Stomach smooth muscle (tissue), 2 donors: ENCODE data around the gene RB1.

Experiments
- H3K27ac ChIP-seq: one replicate; pipeline ENCODE4 v1.7.0; 2013; ENCODE audit warnings: mild to moderate bottlenecking, low read length, inconsistent platforms
- H3K27me3 ChIP-seq, 2 donors: one replicate each; pipeline ENCODE4 v1.7.0; 2013; ENCODE audit warnings: low read length in 2 of 2; ENCODE audit not compliant: insufficient read depth in 2 of 2, control insufficient read depth in 1 of 2
- H3K36me3 ChIP-seq, 2 donors: one replicate each; pipeline ENCODE4 v1.7.0; 2013; ENCODE audit warnings: low read length in 2 of 2; ENCODE audit not compliant: control insufficient read depth in 2 of 2, insufficient read depth in 2 of 2
- H3K4me1 ChIP-seq: one replicate; pipeline ENCODE4 v1.7.0; 2013; ENCODE audit warnings: low read length; ENCODE audit not compliant: control insufficient read depth, insufficient read depth
- H3K4me3 ChIP-seq, 2 donors: one replicate each; pipeline ENCODE4 v1.7.0; 2013; ENCODE audit warnings: low read length in 2 of 2
- H3K9ac ChIP-seq, 2 donors: one replicate each; pipeline ENCODE4 v1.7.0; 2013; ENCODE audit warnings: low read length in 2 of 2, mild to moderate bottlenecking in 1 of 2
- H3K9me3 ChIP-seq, 2 donors: one replicate each; pipeline ENCODE4 v1.7.0; 2013; ENCODE audit warnings: low read length in 2 of 2; ENCODE audit not compliant: control insufficient read depth in 2 of 2
- donor health status: healthy.
- donor health status: Pancreatic carcinoma.

RB1 gene

GRCh38 chr13:48303359-48304142 is at the start of gene RB1:
RB1 (plus strand) TSS chr13:48303751; CDS start chr13:48303913, 162 bp downstream.
- Histone ChIP-seq H3K27me3 (no peaks in the 10 kb centered on the region), H3K4me1 (peaks cover 3% of the 10 kb centered on the region), H3K27ac (peak within 1 kb of the TSS; percentile 99), H3K4me3 (peak within 1 kb of the TSS; percentile 87 to 95), H3K36me3 (no peaks in the 10 kb centered on the region), H3K9ac (peak within 1 kb of the TSS; percentile 97 to 98), H3K9me3 (no peaks in the 10 kb centered on the region)

GRCh38 chr13:48253849-48254248 is 49.7 kb upstream of the RB1 start:
- H3K9me3 ChIP-seq = no peaks in the 10 kb centered on the region
- H3K4me3 ChIP-seq = peak overlapping the region in 1 of 2 donors; percentile 34
- H3K9ac ChIP-seq = no peak overlapping the region
- no peak overlapping the region for H3K27ac ChIP-seq
- H3K36me3 ChIP-seq = peaks cover 6 to 30% of the 10 kb centered on the region in 2 donors
- no peaks in the 10 kb centered on the region for H3K4me1 ChIP-seq
- no peaks in the 10 kb centered on the region for H3K27me3 ChIP-seq

GRCh38 chr13:48255090-48255489 is 48.5 kb upstream of the RB1 start:
- Histone ChIP-seq H3K36me3 (peaks cover 12 to 35% of the 10 kb centered on the region in 2 donors), H3K27ac (no peak overlapping the region), H3K9me3 (no peaks in the 10 kb centered on the region), H3K4me1 (no peaks in the 10 kb centered on the region), H3K27me3 (no peaks in the 10 kb centered on the region), H3K4me3 (no peak overlapping the region), H3K9ac (no peak overlapping the region)

- Histone ChIP-seq H3K27me3 (no peaks in the 10 kb centered on the region), H3K4me1 (no peaks in the 10 kb centered on the region), H3K4me3 (no peak overlapping the region), H3K9me3 (no peaks in the 10 kb centered on the region), H3K9ac (no peak overlapping the region), H3K27ac (no peak overlapping the region), H3K36me3 (peaks cover 12 to 40% of the 10 kb centered on the region in 2 donors)
Measured at GRCh38 chr13:48255954-48256353, 47.6 kb upstream of the RB1 start.

- Histone ChIP-seq H3K27me3 (no peaks in the 10 kb centered on the region), H3K27ac (no peak overlapping the region), H3K9me3 (no peaks in the 10 kb centered on the region), H3K4me1 (no peaks in the 10 kb centered on the region), H3K4me3 (no peak overlapping the region), H3K9ac (no peak overlapping the region), H3K36me3 (peaks cover 15 to 47% of the 10 kb centered on the region in 2 donors)
Measured at GRCh38 chr13:48258002-48258401, 45.5 kb upstream of the RB1 start.

- H3K4me3 ChIP-seq = no peak overlapping the region
- H3K27ac ChIP-seq = no peak overlapping the region
- no peak overlapping the region for H3K9ac ChIP-seq
- peaks cover 18 to 52% of the 10 kb centered on the region in 2 donors for H3K36me3 ChIP-seq
- no peaks in the 10 kb centered on the region for H3K9me3 ChIP-seq
- H3K27me3 ChIP-seq = no peaks in the 10 kb centered on the region
- H3K4me1 ChIP-seq = no peaks in the 10 kb centered on the region
Measured at GRCh38 chr13:48258430-48258829, 45.1 kb upstream of the RB1 start.

- Histone ChIP-seq H3K9ac (no peak overlapping the region), H3K27me3 (no peaks in the 10 kb centered on the region), H3K9me3 (no peaks in the 10 kb centered on the region), H3K4me3 (no peak overlapping the region), H3K36me3 (peaks cover 26 to 55% of the 10 kb centered on the region in 2 donors), H3K27ac (no peak overlapping the region), H3K4me1 (no peaks in the 10 kb centered on the region)
Measured at GRCh38 chr13:48260970-48261369, 42.6 kb upstream of the RB1 start.

- Histone ChIP-seq H3K27ac (no peak overlapping the region), H3K9ac (no peak overlapping the region), H3K4me3 (no peak overlapping the region), H3K4me1 (no peaks in the 10 kb centered on the region), H3K9me3 (no peaks in the 10 kb centered on the region), H3K27me3 (no peaks in the 10 kb centered on the region), H3K36me3 (peaks cover 25 to 42% of the 10 kb centered on the region in 2 donors)
Measured at GRCh38 chr13:48263196-48263595, 40.4 kb upstream of the RB1 start.

- Histone ChIP-seq H3K27me3 (no peaks in the 10 kb centered on the region), H3K27ac (no peak overlapping the region), H3K9ac (no peak overlapping the region), H3K4me3 (no peak overlapping the region), H3K4me1 (no peaks in the 10 kb centered on the region), H3K9me3 (no peaks in the 10 kb centered on the region), H3K36me3 (peaks cover 23 to 36% of the 10 kb centered on the region in 2 donors)
Measured at GRCh38 chr13:48264058-48264457, 39.5 kb upstream of the RB1 start.

- Histone ChIP-seq H3K4me1 (no peaks in the 10 kb centered on the region), H3K4me3 (no peak overlapping the region), H3K36me3 (peaks cover 18 to 36% of the 10 kb centered on the region in 2 donors), H3K9me3 (no peaks in the 10 kb centered on the region), H3K27me3 (no peaks in the 10 kb centered on the region), H3K9ac (no peak overlapping the region), H3K27ac (no peak overlapping the region)
Measured at GRCh38 chr13:48265217-48265815, 38.2 kb upstream of the RB1 start.

GRCh38 chr13:48266150-48266549 is 37.4 kb upstream of the RB1 start:
- Histone ChIP-seq H3K9me3 (no peaks in the 10 kb centered on the region), H3K36me3 (peaks cover 18 to 33% of the 10 kb centered on the region in 2 donors), H3K27ac (no peak overlapping the region), H3K9ac (no peak overlapping the region), H3K4me3 (no peak overlapping the region), H3K4me1 (no peaks in the 10 kb centered on the region), H3K27me3 (no peaks in the 10 kb centered on the region)
